ENCODE data around the gene CEP104. TPM values are rescaled to one million over a fixed set of nuclear protein-coding genes. Genes with fewer than 3 reads are reported as not detected.

The CEP104 gene
- total RNA-seq, 4 donors from 2014 or later = 20.2 to 31.7 (median 25.7) TPM

- no peak for TF ChIP-seq CTCF (IDR thresholded peaks at IDR 0.05)
- no peak for ATAC-seq (ENCODE audit: low FRiP score)
- no peak for DNase-seq (ENCODE audit: low spot score)
Measured at GRCh38 chr1:3774276-3774945, 82.6 kb downstream of the CEP104 start.

GRCh38 chr1:3773572-3774275 is 83.3 kb downstream of the CEP104 start:
- DNase-seq (ENCODE audit: low spot score) (no peak), ATAC-seq (ENCODE audit: low FRiP score) (no peak)
- TF ChIP-seq CTCF (IDR thresholded peaks at IDR 0.05) = no peak

GRCh38 chr1:3772715-3773571 is 84.1 kb downstream of the CEP104 start, which contains the start of gene SMIM1:
Gene SMIM1, plus strand, starts transcription at chr1:3772749. Its CDS starts 2,625 bp downstream, at chr1:3775374.
- DNase-seq (ENCODE audit: low spot score) (no peak), ATAC-seq (ENCODE audit: low FRiP score) (peak; percentile 52)
- TF ChIP-seq CTCF (IDR thresholded peaks at IDR 0.05) = no peak

- DNase-seq (ENCODE audit: low spot score) (peak; percentile 79), ATAC-seq (ENCODE audit: low FRiP score) (peak; percentile 81)
- no peak for TF ChIP-seq CTCF (IDR thresholded peaks at IDR 0.05)
Measured at GRCh38 chr1:3772027-3772714, 84.8 kb downstream of the CEP104 start.

- ATAC-seq (ENCODE audit: low FRiP score) = no peak
Measured at GRCh38 chr1:3771108-3772026, 85.6 kb downstream of the CEP104 start.

More at GRCh38 chr1:3771108-3772026, 85.6 kb downstream of the CEP104 start:
- no peak for DNase-seq (ENCODE audit: low spot score)
- no peak for TF ChIP-seq CTCF (IDR thresholded peaks at IDR 0.05)

Data from omental fat pad (tissue), 4 donors.